Small intestine (tissue), 16 donors: ENCODE data around the gene ARF4. TPM values are rescaled to one million over a fixed set of nuclear protein-coding genes. Genes with fewer than 3 reads are reported as not detected.
"Not testable (repeated sequence)": the region's sequence is repeated elsewhere in the genome, so short reads cannot be mapped to it uniquely, and the experiment has no call there.

Experiments
- DNase-seq, 2 donors: peaks; one replicate each; pipeline versions ENCODE4 v3.0.0 to v3.0.0-alpha.2; 2013
- FAIRE-seq: peaks from 2 replicates; lab custom pipeline; 2012; peaks lifted over from hg19 to GRCh38; lab: Jason Lieb, UNC
- H3K27ac ChIP-seq, 3 donors: one replicate each; pipeline ENCODE4 v1.5.1; 2013; ENCODE audit warnings: low read length in 2 of 3, mild to moderate bottlenecking in 2 of 3, control low read depth in 1 of 3, inconsistent platforms in 1 of 3, low read depth in 1 of 3, moderate library complexity in 1 of 3
- H3K27me3 ChIP-seq, 3 donors: one replicate each; pipeline ENCODE4 v1.6.1; 2013; ENCODE audit warnings: low read length in 3 of 3, inconsistent platforms in 1 of 3; ENCODE audit not compliant: control insufficient read depth in 3 of 3, insufficient read depth in 3 of 3
- H3K36me3 ChIP-seq, 3 donors: one replicate each; pipeline ENCODE4 v1.6.1; 2013; ENCODE audit warnings: low read length in 3 of 3, inconsistent platforms in 1 of 3, low read depth in 1 of 3, mild to moderate bottlenecking in 1 of 3, moderate library complexity in 1 of 3; ENCODE audit not compliant: control insufficient read depth in 3 of 3, insufficient read depth in 2 of 3
- H3K4me1 ChIP-seq, 3 donors: one replicate each; pipeline ENCODE4 v1.6.1; 2013; ENCODE audit warnings: low read length in 2 of 3, inconsistent platforms in 1 of 3, low read depth in 1 of 3, mild to moderate bottlenecking in 1 of 3, moderate library complexity in 1 of 3; ENCODE audit not compliant: control insufficient read depth in 3 of 3, insufficient read depth in 2 of 3
- H3K4me3 ChIP-seq, 3 donors: one replicate each; pipeline ENCODE4 v1.5.1; 2013; ENCODE audit warnings: low read length in 3 of 3, control low read depth in 1 of 3, inconsistent platforms in 1 of 3, low read depth in 1 of 3, mild to moderate bottlenecking in 1 of 3, moderate library complexity in 1 of 3
- H3K9me3 ChIP-seq, 2 donors: one replicate each; pipeline ENCODE4 v1.6.1; 2013; ENCODE audit warnings: low read depth in 1 of 2, low read length in 1 of 2; ENCODE audit not compliant: control insufficient read depth in 2 of 2, insufficient read depth in 1 of 2
- WGBS, 3 donors: extraction: QIAGEN DNeasy Blood & Tissue Kit; methylation state at CpG; one replicate each; pipeline ENCODE4 v1.1.7; 2013; 5-methylcytosine and 5-hydroxymethylcytosine counted together
- long read RNA-seq, 10 donors: transcript quantifications; one replicate each; lab custom pipeline, GENCODE V29; 2026
- polyA plus RNA-seq, 4 donors: library from polyadenylated mRNA; stranded (reverse) in 3 of 4; unstranded in 1 of 4; fragments of 200-250 nt in 3 of 4; fragments of 120-200 nt in 1 of 4; gene quantifications; one replicate each; pipeline versions ENCODE4 v1.2.1 to v1.2.3, GENCODE V29; 2013
- donor health status: healthy with polysubstance abuse.
- donor health status: control.
- donor health status: control.
- donor health status: Bipolar disorder and iron deficiency.
- donor health status: healthy.

Gene ARF4
- polyA plus RNA-seq: 100 to 1,000 TPM; 157 to 200 (median 174) TPM
- long read RNA-seq, donor 1: 0 reads
- long read RNA-seq, donor 2, transcript ARF4-201 (6 exons, 1,660 nt): major isoform, 43 of 43 reads
- long read RNA-seq, donor 2, partial matches to known transcripts: 0 of 43 reads
- long read RNA-seq, donor 2, other reads (novel, unspliced or antisense): 0 of 43 reads
- long read RNA-seq, donor 3, transcript ARF4-201 (6 exons, 1,660 nt): major isoform, 45 of 52 reads
- long read RNA-seq, donor 3, partial matches to known transcripts: 6 of 52 reads
- long read RNA-seq, donor 3, other reads (novel, unspliced or antisense): 0 of 52 reads
- long read RNA-seq, donor 4: 0 reads
- long read RNA-seq, donor 5, transcript ARF4-201 (6 exons, 1,660 nt): major isoform, 10 of 10 reads
- long read RNA-seq, donor 5, partial matches to known transcripts: 0 of 10 reads
- long read RNA-seq, donor 5, other reads (novel, unspliced or antisense): 0 of 10 reads
- long read RNA-seq, donor 6, transcript ARF4-201 (6 exons, 1,660 nt): major isoform, 56 of 56 reads
- long read RNA-seq, donor 6, partial matches to known transcripts: 0 of 56 reads
- long read RNA-seq, donor 6, other reads (novel, unspliced or antisense): 0 of 56 reads
- long read RNA-seq, donor 7: 0 reads
- long read RNA-seq, donor 8, transcript ARF4-201 (6 exons, 1,660 nt): major isoform, 5 of 5 reads
- long read RNA-seq, donor 8, partial matches to known transcripts: 0 of 5 reads
- long read RNA-seq, donor 8, other reads (novel, unspliced or antisense): 0 of 5 reads
- long read RNA-seq, donor 9, transcript ARF4-201 (6 exons, 1,660 nt): major isoform, 13 of 15 reads
- long read RNA-seq, donor 9, partial matches to known transcripts: 0 of 15 reads
- long read RNA-seq, donor 9, other reads (novel, unspliced or antisense): 0 of 15 reads
- long read RNA-seq, donor 10, transcript ARF4-201 (6 exons, 1,660 nt): major isoform, 110 of 111 reads
- long read RNA-seq, donor 10, partial matches to known transcripts: 0 of 111 reads
- long read RNA-seq, donor 10, other reads (novel, unspliced or antisense): 0 of 111 reads

DNA sequence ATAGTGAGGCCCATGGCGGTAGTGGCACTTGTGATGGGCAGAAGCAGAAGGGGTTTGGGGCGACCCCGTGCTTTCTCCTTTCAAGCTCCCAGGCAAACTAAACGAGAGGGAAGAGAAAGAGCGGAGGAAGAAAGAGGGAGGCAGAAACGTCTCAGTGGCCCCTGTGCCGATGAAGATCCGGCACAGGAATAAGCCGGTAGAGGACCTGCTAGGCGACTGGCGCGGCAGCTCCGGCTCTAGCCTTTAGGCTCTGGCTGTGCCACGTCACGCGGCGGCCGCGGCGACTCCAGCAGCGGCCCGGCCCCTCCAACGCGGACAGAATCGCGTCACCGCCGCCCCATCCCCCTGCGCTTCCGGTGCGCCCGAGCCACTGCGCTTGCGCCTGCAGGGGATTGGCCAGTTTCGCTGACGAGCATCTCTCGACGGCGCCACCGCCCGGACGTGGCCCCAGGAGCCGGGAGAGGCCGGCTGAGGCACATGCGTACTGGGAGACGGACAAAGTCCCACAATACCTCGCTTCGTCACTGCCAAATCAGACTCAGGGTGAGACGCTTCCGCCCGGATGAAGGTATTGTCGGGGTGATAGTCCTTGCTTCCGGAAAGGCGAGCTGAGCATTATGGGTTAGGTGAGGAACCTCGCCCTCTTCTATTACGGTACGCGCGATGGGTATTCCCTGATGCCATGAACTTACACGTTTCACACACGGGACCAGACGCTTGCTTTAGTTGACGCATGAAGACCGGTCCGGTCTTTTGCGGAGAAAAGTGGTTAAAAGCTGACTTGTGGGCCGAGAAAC, at the start of gene ARF4:
Gene ARF4, minus strand, starts transcription at position 218 of the 797 bp plus-strand sequence. Its CDS starts 204 bp downstream, at position 14.
- H3K27ac ChIP-seq: peak within 1 kb of the TSS; percentile 97 to 100 (median 100)
- H3K36me3 ChIP-seq: peaks cover 0 to 11% (median 0%) of the 10 kb centered on the region in 3 donors
- FAIRE-seq (no peak), DNase-seq (peak; percentile 100)
- H3K9me3 ChIP-seq: no peaks in the 10 kb centered on the region
- H3K27me3 ChIP-seq: no peaks in the 10 kb centered on the region
- peak within 1 kb of the TSS; percentile 82 to 93 (median 91) for H3K4me3 ChIP-seq
- H3K4me1 ChIP-seq: peaks cover 3 to 16% (median 5%) of the 10 kb centered on the region in 3 donors
- 0 to 1% (median 0%) methylated on average over 67 of the region's 67 CpGs for WGBS, 3 donors

GRCh38 chr3:57646723-57647122, 49.6 kb upstream of the ARF4 start:
- 87 to 92% (median 91%) methylated on average over 2 of the region's 2 CpGs for WGBS, 3 donors
- Histone ChIP-seq H3K27ac (no peak overlapping the region), H3K4me3 (no peak overlapping the region), H3K27me3 (no peaks in the 10 kb centered on the region), H3K9me3 (peaks cover 0 to 3% of the 10 kb centered on the region in 2 donors), H3K4me1 (no peaks in the 10 kb centered on the region), H3K36me3 (peaks cover 0 to 29% (median 10%) of the 10 kb centered on the region in 3 donors)
- FAIRE-seq (no peak), DNase-seq (peak; percentile 7)

- H3K4me1 ChIP-seq: no peaks in the 10 kb centered on the region
- H3K27me3 ChIP-seq: no peaks in the 10 kb centered on the region
- H3K4me3 ChIP-seq: no peak overlapping the region
- DNase-seq (no peak), FAIRE-seq (no peak)
- H3K9me3 ChIP-seq: peaks cover 0 to 3% of the 10 kb centered on the region in 2 donors
- H3K27ac ChIP-seq: no peak overlapping the region
- 89 to 95% (median 92%) methylated on average over 4 of the region's 4 CpGs for WGBS, 3 donors
- peaks cover 0 to 34% (median 11%) of the 10 kb centered on the region in 3 donors for H3K36me3 ChIP-seq
Measured at GRCh38 chr3:57644740-57645139, 47.6 kb upstream of the ARF4 start.

DNA sequence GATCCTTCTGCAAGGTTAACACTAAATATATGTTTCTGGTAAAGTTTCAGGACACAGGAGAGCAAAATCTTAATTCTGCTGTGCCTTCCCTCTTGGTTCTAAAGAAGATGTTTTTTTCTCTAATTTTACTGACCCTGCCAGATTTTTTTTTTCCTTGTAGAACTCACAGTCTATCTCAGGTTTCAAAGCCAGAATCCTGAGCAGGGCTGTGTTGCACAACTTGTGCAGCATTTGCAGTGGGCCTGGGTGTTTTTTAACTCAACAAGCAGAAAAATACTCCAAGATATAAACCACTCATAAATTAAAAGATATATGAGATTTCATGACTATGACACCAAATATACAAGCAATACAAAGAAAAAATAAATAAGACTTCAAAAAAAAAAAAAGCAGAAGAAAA, 40.2 kb upstream of the ARF4 start:
- Histone ChIP-seq H3K4me3 (no peak overlapping the region), H3K27ac (no peak overlapping the region), H3K27me3 (no peaks in the 10 kb centered on the region), H3K36me3 (peaks cover 2 to 41% (median 6%) of the 10 kb centered on the region in 3 donors), H3K9me3 (no peaks in the 10 kb centered on the region), H3K4me1 (no peaks in the 10 kb centered on the region)
- FAIRE-seq (no peak), DNase-seq (no peak)

- H3K4me1 ChIP-seq, FAIRE-seq, H3K27ac ChIP-seq, H3K27me3 ChIP-seq, H3K4me3 ChIP-seq, H3K9me3 ChIP-seq: not testable (repeated sequence)
- peaks cover 5 to 43% (median 11%) of the 10 kb centered on the region in 3 donors for H3K36me3 ChIP-seq
- peak in 1 of 2 donors; percentile 24 for DNase-seq
- 84 to 95% (median 95%) methylated on average over 3 of the region's 3 CpGs for WGBS, 3 donors
Measured at GRCh38 chr3:57634259-57634658, 37.1 kb upstream of the ARF4 start.

GRCh38 chr3:57627976-57628375, 30.8 kb upstream of the ARF4 start:
- Histone ChIP-seq H3K4me1 (no peaks in the 10 kb centered on the region), H3K27ac (no peak overlapping the region), H3K4me3 (no peak overlapping the region), H3K9me3 (no peaks in the 10 kb centered on the region), H3K27me3 (no peaks in the 10 kb centered on the region), H3K36me3 (peaks cover 8 to 33% (median 11%) of the 10 kb centered on the region in 3 donors)
- 91 to 93% (median 93%) methylated on average over 6 of the region's 6 CpGs for WGBS, 3 donors
- no peak for DNase-seq
- no peak for FAIRE-seq

DNA sequence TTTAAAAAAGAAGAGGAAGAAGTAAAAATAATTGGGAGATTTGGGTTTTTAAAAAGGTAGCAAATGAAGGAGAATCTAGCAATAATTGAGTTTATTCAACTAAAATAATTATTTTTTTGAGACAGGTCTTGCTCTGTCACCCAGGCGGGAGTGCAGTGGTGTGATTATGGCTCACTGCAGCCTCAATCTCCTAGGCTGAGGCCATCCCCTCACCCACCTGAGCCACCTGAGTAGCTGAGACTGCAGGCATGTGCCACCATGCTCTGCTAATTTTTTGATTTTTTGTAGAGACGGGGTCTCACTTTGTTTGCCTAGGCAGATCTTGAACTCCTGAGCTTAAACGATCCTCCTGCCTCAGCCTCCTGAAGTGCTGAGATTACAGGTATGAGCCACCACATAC, 27.7 kb upstream of the ARF4 start:
- Histone ChIP-seq H3K36me3 (peaks cover 4 to 22% (median 6%) of the 10 kb centered on the region in 3 donors), H3K4me1 (no peaks in the 10 kb centered on the region), H3K27ac (no peak overlapping the region), H3K4me3 (no peak overlapping the region), H3K27me3 (no peaks in the 10 kb centered on the region), H3K9me3 (no peaks in the 10 kb centered on the region)
- DNase-seq: no peak
- FAIRE-seq: no peak
- WGBS, 3 donors: 97 to 99% (median 98%) methylated on average over 3 of the region's 3 CpGs
